ENCODE data around the gene SYNM. TPM values are rescaled to one million over a fixed set of nuclear protein-coding genes. Genes with fewer than 3 reads are reported as not detected.
A peak's percentile ranks its signal among the peaks of the same experiment; 100 is the strongest.

Gene SYNM
- total RNA-seq, 1 experiment from 2014 or later: 6.1 TPM

GRCh38 chr15:99131441-99132023 is 26.7 kb downstream of the SYNM start:
- peaks cover 10% of the 10 kb centered on the region for H3K9me3 Mint-ChIP-seq (ENCODE audit: unreplicated experiment)
- peak in 1 of 2 experiments; percentile 11 for DNase-seq
- H3K27me3 Mint-ChIP-seq (ENCODE audit: insufficient read depth, unreplicated experiment): no peaks in the 10 kb centered on the region
- no TSS peak for BruUV-seq (replicated peaks)
- Histone ChIP-seq H3K27me3 (replicated peaks; ENCODE audit: control insufficient read depth, insufficient read depth, low read length) (no peaks in the 10 kb centered on the region), H3K9me3 (no peaks in the 10 kb centered on the region), H3K4me1 (peaks cover 17% of the 10 kb centered on the region), H3K36me3 (ENCODE audit: control insufficient read depth, insufficient read depth, low read length) (no peaks in the 10 kb centered on the region; the same call in 1 of the 2 replicates), H3K4me3 (ENCODE audit: low read depth, low read length) (no peak overlapping the region)
- TF ChIP-seq CTCF (IDR thresholded peaks at IDR 0.05; ENCODE audit: insufficient read depth in 1 of 2, low read depth in 1 of 2, low read length in 1 of 2, severe bottlenecking in 1 of 2, unreplicated experiment in 1 of 2): no peak
- ChIA-PET POLR2A (no interaction called here), CTCF (no interaction called here)
- intact Hi-C loops (cut with micrococcal nuclease; ENCODE audit: unreplicated experiment): no loop called here
- no peak overlapping the region for H3K4me3 Mint-ChIP-seq (ENCODE audit: unreplicated experiment)
- no peak overlapping the region for H3K27ac Mint-ChIP-seq (ENCODE audit: unreplicated experiment)
- H3K4me1 Mint-ChIP-seq (ENCODE audit: low read depth, unreplicated experiment): peaks cover 22% of the 10 kb centered on the region
- H3K36me3 Mint-ChIP-seq (ENCODE audit: insufficient read depth, unreplicated experiment): peaks cover 8% of the 10 kb centered on the region

GRCh38 chr15:99132122-99132521 is 27.2 kb downstream of the SYNM start:
- POLR2A ChIA-PET: no interaction called here
- no peaks in the 10 kb centered on the region for H3K27me3 Mint-ChIP-seq (ENCODE audit: insufficient read depth, unreplicated experiment)
- peaks cover 10% of the 10 kb centered on the region for H3K9me3 Mint-ChIP-seq (ENCODE audit: unreplicated experiment)
- CTCF ChIA-PET: no interaction called here
- DNase-seq: no peak
- no peaks in the 10 kb centered on the region for H3K9me3 ChIP-seq
- H3K36me3 ChIP-seq (ENCODE audit: control insufficient read depth, insufficient read depth, low read length): no peaks in the 10 kb centered on the region; the same call in 1 of the 2 replicates
- TF ChIP-seq CTCF (IDR thresholded peaks at IDR 0.05; ENCODE audit: insufficient read depth in 1 of 2, low read depth in 1 of 2, low read length in 1 of 2, severe bottlenecking in 1 of 2, unreplicated experiment in 1 of 2): no peak
- no peak overlapping the region for H3K27ac Mint-ChIP-seq (ENCODE audit: unreplicated experiment)
- intact Hi-C loops (cut with micrococcal nuclease; ENCODE audit: unreplicated experiment): no loop called here
- peaks cover 17% of the 10 kb centered on the region for H3K4me1 ChIP-seq
- no TSS peak for BruUV-seq (replicated peaks)
- no peaks in the 10 kb centered on the region for H3K27me3 ChIP-seq (replicated peaks; ENCODE audit: control insufficient read depth, insufficient read depth, low read length)
- H3K4me3 Mint-ChIP-seq (ENCODE audit: unreplicated experiment): no peak overlapping the region
- H3K36me3 Mint-ChIP-seq (ENCODE audit: insufficient read depth, unreplicated experiment): peaks cover 13% of the 10 kb centered on the region
- no peak overlapping the region for H3K4me3 ChIP-seq (ENCODE audit: low read depth, low read length)
- H3K4me1 Mint-ChIP-seq (ENCODE audit: low read depth, unreplicated experiment): peaks cover 22% of the 10 kb centered on the region

- Mint-ChIP-seq H3K27ac (ENCODE audit: unreplicated experiment) (no peak overlapping the region), H3K4me3 (ENCODE audit: unreplicated experiment) (no peak overlapping the region), H3K4me1 (ENCODE audit: low read depth, unreplicated experiment) (peaks cover 22% of the 10 kb centered on the region), H3K9me3 (ENCODE audit: unreplicated experiment) (peaks cover 10% of the 10 kb centered on the region), H3K36me3 (ENCODE audit: insufficient read depth, unreplicated experiment) (peaks cover 15% of the 10 kb centered on the region), H3K27me3 (ENCODE audit: insufficient read depth, unreplicated experiment) (no peaks in the 10 kb centered on the region)
- ChIA-PET CTCF (no interaction called here), POLR2A (no interaction called here)
- no peaks in the 10 kb centered on the region; the same call in 1 of the 2 replicates for H3K36me3 ChIP-seq (ENCODE audit: control insufficient read depth, insufficient read depth, low read length)
- H3K9me3 ChIP-seq: no peaks in the 10 kb centered on the region
- intact Hi-C loops (cut with micrococcal nuclease; ENCODE audit: unreplicated experiment): no loop called here
- no peak overlapping the region for H3K4me3 ChIP-seq (ENCODE audit: low read depth, low read length)
- no peak for TF ChIP-seq CTCF (IDR thresholded peaks at IDR 0.05; ENCODE audit: insufficient read depth in 1 of 2, low read depth in 1 of 2, low read length in 1 of 2, severe bottlenecking in 1 of 2, unreplicated experiment in 1 of 2)
- peaks cover 17% of the 10 kb centered on the region for H3K4me1 ChIP-seq
- BruUV-seq (replicated peaks): no TSS peak
- no peak for DNase-seq
- no peaks in the 10 kb centered on the region for H3K27me3 ChIP-seq (replicated peaks; ENCODE audit: control insufficient read depth, insufficient read depth, low read length)
Observed at GRCh38 chr15:99132634-99133287, 27.9 kb downstream of the SYNM start.

Measured in Caco-2 (cell line).